ENCODE results near the gene ZBTB8OS.
A peak's percentile ranks its signal among the peaks of the same experiment; 100 is the strongest.

Gene ZBTB8OS

GRCh38 chr1:32612189-32612881 is 38.0 kb downstream of the ZBTB8OS start:
- DNase-seq (ENCODE audit: low spot score) = peak; percentile 38
- no peak for FAIRE-seq

- DNase-seq (ENCODE audit: low spot score) (no peak), FAIRE-seq (no peak)
Observed at GRCh38 chr1:32611859-32612188, 38.5 kb downstream of the ZBTB8OS start.

- FAIRE-seq = no peak
- no peak for DNase-seq (ENCODE audit: low spot score)
Observed at GRCh38 chr1:32609180-32609579, 41.2 kb downstream of the ZBTB8OS start.

GRCh38 chr1:32606565-32607371 is 43.6 kb downstream of the ZBTB8OS start:
- no peak for DNase-seq (ENCODE audit: low spot score)
- no peak for FAIRE-seq

- FAIRE-seq (no peak), DNase-seq (ENCODE audit: low spot score) (no peak)
Observed at GRCh38 chr1:32605711-32606424, 44.5 kb downstream of the ZBTB8OS start.

GRCh38 chr1:32600034-32600433 is 50.3 kb downstream of the ZBTB8OS start:
- FAIRE-seq (no peak), DNase-seq (ENCODE audit: low spot score) (no peak)

- DNase-seq (ENCODE audit: low spot score) = no peak
- FAIRE-seq = no peak
Observed at GRCh38 chr1:32592943-32593342, 57.4 kb downstream of the ZBTB8OS start.

- FAIRE-seq = no peak
- no peak for DNase-seq (ENCODE audit: low spot score)
Observed at GRCh38 chr1:32580348-32581017, 69.9 kb downstream of the ZBTB8OS start.

Measured in RCC 7860 (cell line).